Superior temporal gyrus (tissue), 1 donor: ENCODE measurements around the gene COA8.

Experiments used
- DNase-seq: peaks from one replicate; pipeline ENCODE4 v3.0.0-alpha.2; 2016; ENCODE audit errors: extremely low spot score

COA8 gene

DNA sequence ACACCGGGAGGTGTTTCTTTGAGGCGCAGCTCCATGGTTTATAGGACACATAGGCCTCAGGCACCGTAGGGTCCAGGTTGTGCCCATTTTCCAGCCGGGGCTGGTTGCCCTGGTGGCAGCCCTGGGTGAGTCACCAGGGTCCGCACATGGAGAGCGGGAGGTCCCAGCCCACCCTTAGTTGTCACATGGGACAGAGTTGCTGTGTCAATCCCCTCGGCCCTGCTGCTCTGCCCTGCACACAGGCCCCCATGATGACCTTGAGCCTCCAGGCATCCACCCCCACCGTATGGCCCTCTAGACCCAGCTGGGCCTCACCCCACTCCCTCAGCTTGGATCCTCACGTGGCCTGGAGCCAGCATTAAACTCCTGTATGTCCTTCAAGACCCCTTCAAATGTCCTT, 26.1 kb upstream of the COA8 start:
- no peak for DNase-seq

- no peak for DNase-seq
Measured at GRCh38 chr14:103537175-103537990, 25.4 kb upstream of the COA8 start.

DNA sequence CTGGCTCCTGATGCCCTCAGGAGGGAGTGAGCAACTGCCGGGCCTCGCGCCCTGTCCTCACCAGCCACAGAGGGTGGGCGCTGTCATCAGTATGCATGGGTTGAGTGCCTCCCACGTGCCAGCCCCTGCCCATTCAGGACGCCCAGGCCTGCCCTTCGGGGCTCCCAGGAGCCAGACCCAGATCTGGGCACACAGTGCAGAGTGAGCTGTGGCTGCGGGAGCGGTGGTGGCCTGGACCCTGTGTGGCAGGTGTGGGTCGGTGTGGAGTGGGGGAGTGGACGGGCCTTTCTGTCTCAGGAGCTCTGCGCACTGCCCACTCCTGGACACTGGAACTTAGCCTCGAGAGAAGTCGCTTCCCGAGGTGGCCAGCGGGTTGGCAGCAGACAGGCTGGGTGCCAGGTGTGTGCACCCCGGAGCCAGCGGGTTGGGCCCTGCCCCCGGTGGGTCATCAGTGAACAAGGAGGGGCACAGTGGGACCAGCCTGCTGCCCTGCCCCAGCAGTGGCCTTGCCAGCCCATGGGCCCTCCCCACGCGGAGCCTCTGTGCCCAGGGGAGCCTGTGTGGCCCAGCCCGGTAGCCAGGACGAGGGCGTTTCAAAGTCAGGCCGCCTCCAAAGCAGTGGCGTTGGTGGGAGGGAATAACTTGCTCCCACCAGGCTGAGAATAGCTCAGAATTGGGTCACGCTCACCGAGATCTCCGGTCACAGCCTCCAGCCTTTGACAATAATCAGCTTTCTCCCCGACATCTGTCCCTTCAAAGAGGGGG, 24.3 kb upstream of the COA8 start:
- DNase-seq: peak; percentile 14

GRCh38 chr14:103539056-103539825, 23.5 kb upstream of the COA8 start:
- peak; percentile 4 for DNase-seq

DNA sequence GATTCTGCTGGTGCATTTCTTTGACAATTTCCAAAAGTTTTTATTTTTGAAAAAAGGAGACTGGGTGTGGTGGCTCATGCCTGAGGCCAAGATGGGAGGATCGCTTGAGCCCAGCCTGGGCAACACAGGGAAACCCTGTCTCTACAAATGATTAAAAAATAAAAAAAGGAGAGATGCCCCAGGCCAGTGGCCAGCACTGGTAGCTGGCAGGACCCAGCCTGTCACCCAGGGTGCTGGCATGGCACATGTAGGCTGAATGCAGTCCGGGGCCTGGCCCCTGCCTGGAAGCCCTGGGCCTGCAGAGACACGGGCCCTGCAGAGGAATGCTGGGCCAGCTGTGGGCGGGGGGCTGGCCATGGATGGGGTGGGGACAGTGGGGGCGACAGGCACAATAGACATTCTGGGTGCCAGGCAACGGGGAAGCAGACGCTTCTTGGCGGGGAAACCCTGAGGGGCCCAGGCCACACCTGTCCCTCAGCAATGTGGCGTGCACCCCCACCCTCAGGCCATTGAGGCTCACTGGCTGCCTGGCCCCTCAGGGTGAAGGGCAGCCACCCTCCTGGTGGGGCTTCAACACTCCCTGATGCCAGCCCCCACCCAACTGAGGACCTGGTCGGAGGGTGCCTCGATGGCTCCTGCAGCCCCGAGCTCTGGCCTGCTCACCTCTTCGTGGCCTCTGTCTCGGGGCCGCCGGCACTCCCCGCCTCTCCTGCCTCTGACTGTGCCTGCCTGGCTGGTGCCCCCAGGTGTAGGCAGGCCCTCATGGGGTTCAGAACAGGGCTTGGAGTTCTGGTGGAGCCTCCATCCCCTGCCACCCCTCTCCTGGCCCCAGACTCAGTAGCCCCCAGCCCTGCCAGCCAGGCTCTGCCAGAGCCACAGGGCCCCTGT, 21.7 kb upstream of the COA8 start:
- no peak for DNase-seq

DNA sequence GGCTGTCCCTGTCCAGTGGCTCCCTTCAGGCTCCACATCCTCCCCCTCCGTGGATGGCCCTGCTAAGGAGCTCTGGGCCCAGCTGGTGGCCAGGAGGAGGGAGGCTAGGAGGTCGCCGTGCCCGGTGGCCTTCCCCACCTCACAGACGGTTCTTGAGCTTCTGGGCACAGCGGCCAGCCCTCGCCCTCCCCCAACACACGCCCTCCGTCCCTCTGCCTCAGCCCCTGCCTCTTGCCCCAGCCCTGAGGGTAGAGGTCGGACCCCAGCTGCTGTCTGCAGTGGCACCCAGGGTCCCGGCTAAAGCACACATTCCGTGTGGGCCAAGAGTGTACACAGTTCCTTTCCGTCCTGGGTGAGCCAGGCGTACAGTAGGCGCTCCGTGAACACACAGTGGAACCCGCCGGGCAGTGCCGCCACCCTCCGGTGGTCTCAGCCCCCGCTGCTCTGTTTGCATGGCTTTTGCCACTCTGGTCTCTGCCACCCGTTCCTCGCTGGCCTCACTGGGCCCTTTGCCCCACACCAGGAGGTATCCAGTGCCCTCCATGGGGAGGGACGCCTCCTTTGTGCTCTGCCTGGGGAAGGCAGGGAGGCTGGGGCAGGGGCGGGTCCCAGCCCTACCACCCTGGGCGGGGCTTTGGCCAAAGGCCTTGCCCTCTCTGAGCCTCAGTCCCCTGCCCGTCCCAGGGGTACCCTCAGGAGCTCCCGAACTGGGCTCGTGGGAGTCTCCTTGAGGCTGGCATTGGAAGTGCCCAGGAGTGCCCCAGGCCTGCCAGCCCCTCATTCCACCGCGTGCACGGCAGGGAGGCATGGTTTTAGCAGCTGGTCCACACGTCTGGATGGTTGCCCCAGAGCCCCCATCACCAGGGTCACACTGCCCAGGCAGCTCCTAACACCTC, 20.8 kb upstream of the COA8 start:
- DNase-seq: peak; percentile 35

- DNase-seq: peak; percentile 92
Measured at GRCh38 chr14:103542605-103543088, 20.1 kb upstream of the COA8 start.

DNA sequence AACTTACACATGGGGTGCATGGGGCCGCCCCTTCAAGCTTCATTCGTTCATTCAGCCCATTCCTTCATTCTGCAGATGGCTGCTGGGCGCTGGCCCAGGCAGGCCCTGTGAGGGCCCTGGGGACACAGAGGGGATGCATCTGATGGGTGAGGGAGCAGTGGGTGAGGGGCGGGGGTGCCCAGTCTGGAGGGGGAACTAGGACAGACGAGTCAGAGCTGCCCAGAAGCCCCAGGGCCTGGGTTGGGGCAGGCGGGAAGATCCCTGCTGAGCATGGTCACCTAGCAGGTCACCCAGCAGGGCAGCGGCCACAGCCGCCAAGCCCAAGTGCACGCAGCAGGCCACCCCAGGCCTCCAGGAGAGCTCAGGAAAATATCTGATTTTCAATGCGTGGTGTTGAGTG, 19.6 kb upstream of the COA8 start:
- no peak for DNase-seq

- DNase-seq: peak; percentile 28
Measured at GRCh38 chr14:103543721-103544387, 18.9 kb upstream of the COA8 start.

DNA sequence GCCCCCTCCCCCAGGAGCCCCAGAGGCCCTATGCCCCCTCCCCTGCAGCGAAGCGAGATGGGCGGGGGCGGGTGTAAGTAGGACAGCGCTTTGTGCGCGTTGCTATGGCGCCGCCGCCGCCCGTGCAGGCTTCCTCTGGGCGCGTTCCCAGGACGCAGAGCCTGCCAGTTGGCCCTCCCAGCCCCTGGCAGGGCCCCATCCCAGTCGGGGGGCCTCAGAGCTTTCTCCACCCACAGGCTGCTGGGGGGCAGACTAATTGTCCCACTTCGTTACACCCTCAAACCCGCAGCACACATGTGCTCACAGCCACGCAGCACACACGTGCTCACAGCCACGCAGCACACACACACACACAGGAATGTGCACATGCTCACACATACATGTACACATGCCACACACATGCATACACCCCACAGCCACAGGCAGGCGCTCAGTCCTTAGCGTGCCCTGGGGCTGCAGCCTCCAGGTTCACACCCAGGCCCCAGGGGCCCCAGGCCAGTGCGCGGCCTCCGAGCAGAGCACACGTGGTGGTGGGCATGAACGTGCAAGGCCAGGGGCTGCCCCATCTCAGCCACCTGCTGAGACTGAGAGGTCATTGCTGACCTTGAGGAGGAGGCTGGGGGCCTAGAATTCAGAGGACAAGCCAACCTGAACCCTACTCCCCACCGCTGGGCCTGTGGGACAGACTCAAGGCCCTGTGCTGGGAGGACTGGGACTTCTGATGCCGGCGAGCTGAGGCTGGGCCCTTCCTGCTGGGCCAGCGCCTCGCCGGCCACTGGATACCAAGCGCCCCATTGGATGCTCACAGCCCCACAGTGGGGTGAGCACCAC, 18.2 kb upstream of the COA8 start:
- DNase-seq: peak; percentile 86

DNA sequence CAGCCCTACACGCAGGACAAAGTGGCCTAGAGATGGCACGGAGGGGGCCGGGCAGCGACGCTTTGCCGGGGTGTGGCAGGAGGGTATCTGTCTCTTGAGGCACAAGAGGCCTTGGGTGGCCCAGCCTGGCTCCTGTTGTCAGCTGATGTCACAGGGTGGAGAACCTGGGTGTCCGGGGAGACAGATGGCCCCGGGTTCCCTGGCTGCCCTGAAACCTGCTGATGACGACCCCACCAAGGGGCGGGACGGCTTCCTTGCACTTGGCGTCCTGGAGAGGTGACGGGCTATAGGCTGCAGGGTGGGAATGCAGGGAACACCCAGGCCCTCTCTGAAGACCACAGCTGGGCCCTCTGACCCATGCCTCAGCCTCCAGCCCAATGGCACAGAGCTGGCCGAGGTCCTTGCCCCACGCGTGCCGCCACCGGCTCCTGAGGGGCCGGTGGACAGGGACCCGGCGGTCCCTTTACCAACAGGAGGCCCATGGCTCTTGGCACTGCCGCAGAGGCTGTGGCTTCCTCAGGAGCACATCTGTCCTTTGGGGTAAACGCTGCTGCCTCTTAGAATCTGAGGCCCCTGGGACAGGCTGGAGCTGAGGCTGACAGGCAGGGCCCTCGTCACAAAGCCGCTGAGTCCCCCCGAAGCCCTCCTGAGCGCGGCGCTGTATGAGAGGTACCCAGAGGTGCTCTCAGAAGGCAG, 17.4 kb upstream of the COA8 start:
- peak; percentile 10 for DNase-seq

GRCh38 chr14:103545915-103546651, 16.7 kb upstream of the COA8 start:
- DNase-seq: no peak

DNA sequence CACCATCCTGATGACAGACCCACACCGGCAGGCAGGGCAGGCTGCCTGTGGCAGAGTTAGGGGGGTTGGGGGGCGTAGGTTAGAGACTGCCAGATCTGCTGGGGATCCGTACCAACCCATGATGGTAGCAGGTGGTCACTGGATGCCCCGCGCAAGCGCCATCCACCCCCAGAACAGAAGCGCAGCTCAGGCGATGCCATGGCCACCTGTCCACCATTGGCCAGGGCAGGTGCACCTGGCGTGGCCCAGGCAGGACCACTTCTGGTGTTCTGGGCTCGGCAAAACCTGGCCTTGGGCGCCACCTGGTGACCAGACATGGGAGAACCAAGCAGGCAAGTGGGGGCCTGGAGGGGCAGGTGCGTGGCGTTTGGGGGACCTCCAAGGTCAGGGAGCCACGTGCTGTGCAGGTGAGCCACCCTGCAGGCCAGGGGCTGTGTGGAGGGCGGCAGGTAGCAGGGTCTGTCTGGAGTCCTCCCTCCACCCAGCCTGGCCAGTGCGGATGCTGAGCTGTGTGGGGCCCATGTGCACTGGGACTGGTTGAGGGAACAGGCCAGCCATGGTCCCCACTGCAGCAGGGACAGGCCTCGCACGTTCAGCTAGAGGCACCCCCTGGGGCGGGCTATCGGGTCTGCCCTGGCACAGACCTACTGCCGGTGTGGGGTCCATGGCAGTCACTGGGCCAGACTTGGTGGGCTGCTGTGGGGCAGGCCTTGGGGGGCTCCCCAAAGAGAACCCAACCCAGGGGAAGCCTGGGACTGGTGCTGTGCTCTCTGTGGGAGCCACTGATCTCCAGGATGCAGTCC, 15.9 kb upstream of the COA8 start:
- DNase-seq: peak; percentile 88

- no peak for DNase-seq
Measured at GRCh38 chr14:103547455-103547940, 15.3 kb upstream of the COA8 start.

- no peak for DNase-seq
Measured at GRCh38 chr14:103547941-103548462, 14.8 kb upstream of the COA8 start.
